ENCODE data around the gene CACNG4.
A peak's percentile ranks its signal among the peaks of the same experiment; 100 is the strongest.

The CACNG4 gene

DNA sequence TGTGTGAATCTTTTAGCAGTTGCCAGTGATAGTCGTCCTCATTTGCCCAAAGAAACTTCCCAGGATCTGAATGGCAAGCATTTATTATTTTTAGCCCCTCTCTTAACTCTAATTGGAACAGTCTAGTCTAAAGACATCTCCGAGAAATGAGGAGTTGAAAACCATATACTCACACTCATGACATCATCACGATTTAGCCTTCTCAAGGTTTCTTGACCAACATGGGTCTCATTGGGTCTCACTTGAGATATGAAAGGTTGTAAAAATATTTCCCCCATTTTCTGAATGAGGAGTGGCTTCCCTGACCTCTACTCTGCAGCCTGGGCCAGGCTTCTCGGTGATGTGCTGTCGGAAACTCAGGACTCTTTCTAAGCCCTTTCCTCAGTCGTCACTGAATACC is 42.8 kb downstream of the CACNG4 start:
- DNase-seq = no peak
- intact Hi-C loops (cut with DNase I) = no loop called here

DNA sequence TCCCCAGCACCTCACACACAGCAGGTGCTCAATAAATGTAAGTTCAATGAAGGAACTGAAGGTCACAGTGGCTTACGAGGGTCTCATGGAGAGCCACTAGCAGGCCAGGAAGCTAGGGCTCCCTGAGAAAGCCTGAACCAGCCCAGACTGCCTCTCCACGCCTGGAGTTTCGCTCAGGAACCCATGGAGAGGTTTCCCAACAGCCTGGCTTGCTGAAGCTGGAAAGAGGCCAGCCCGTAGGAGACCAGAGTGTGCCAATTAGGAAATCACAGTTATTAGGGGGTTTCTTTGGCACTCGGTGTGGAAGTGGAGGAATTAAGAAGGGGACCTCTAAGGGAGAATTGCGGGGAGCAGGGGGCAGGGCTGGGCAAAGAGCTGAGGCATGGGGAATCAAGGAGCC is 43.6 kb downstream of the CACNG4 start:
- intact Hi-C loops (cut with DNase I) = no loop called here
- no peak for DNase-seq

DNA sequence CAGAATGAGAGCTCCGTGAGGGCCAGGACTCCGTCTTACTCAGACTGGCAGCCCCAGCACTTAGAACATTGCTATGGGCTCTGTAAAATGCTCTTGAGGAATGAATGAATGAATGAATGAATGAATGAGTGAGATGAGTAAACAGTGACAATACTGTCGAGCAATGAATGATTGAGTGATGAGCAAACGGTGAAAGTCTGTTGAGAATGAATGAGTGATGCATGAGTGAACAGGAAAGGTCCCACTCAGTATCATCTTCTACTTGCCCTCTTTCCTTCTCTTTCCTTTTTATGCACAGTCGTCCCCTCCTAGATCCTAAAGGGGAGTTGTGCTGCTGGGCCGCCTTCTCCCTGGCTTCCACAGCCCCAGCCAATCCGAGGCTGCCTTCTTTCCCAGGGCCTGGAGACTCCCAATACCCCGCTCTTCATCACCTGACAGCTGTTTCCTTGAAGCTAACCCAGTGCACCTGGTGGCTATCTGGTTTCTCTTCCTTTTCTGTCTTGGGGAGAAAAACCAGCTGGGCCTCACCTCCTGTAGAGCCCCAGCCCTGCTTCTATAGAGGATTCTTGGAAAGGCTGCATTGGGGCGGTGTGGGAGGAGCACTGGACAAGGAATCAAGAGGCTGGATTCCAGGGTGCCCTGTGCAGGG is 47.1 kb downstream of the CACNG4 start:
- DNase-seq = no peak
- intact Hi-C loops (cut with DNase I) = no loop called here

DNA sequence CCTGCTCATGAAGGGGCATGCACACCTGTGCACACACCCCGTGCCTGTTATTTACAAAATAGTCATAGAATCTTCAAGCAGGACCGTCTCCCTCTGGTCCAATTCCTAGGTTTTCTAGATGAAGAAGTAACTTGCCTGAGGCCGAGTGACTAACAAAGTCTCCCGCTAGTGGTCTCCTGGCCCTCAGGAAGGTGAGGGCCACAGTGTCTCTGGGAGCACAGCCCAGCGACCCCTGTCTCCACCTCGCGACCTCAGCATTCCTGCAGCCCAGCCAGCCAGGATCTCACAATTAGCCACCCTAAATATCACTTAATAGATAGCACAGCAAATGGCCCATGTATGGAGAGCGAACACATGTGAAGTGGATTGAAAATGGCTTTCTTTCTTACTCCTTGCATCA is 49.4 kb downstream of the CACNG4 start:
- DNase-seq = peak in 1 of 10 donors; percentile 0
- intact Hi-C loops (cut with DNase I) = no loop called here

DNA sequence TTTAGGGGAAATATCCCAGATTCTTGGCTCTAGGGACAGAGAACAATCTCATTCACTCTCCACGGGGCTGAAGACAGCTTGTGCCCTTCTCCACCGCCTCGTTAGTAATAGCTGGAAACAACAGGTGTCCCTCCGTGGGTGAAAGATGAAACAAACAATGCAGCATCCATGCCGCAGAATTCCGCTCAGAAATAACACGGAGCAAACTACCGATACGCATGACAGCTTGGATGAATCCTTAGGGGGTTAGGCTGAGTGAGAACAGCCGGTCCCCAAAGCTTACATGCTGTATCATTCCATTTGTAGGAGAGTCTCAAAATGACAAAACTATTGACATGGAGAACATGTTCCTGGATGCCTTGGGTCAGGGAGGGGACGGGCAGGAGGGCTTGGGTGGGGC is 50.5 kb downstream of the CACNG4 start:
- intact Hi-C loops (cut with DNase I) = no loop called here
- no peak for DNase-seq

- no peak for DNase-seq
- intact Hi-C loops (cut with DNase I) = no loop called here
Measured at GRCh38 chr17:67016039-67016762, 51.7 kb downstream of the CACNG4 start.

GRCh38 chr17:67017910-67018309 is 53.4 kb downstream of the CACNG4 start:
- intact Hi-C loops (cut with DNase I) = no loop called here
- DNase-seq = no peak

- no peak for DNase-seq
- intact Hi-C loops (cut with DNase I) = no loop called here
Measured at GRCh38 chr17:67018471-67019434, 54.2 kb downstream of the CACNG4 start.

GRCh38 chr17:67019809-67020208 is 55.3 kb downstream of the CACNG4 start:
- DNase-seq = no peak
- intact Hi-C loops (cut with DNase I) = no loop called here

GRCh38 chr17:67020293-67020766 is 55.8 kb downstream of the CACNG4 start:
- intact Hi-C loops (cut with DNase I) = no loop called here

DNA sequence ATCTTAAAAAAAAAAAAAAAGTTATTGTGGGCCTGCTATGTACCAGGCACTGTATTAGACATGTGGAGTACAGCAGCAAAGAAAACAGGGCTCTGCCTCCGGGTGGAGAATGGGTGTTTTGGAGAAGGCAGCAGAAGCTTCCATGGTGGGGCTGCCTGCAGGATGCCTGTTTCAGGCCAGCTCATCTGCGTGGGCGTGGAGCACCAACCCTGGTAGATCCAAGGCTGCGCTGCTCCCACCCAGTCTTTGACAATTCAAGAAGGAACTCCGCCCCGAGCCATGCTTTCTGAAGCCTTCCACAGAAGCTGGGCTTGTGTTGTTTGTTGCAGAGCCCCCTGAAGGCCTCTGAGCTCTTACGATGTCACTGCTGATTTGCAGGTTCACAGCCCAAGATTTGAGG is 56.7 kb downstream of the CACNG4 start:
- no peak for DNase-seq
- intact Hi-C loops (cut with DNase I) = no loop called here

More at GRCh38 chr17:67020293-67020766, 55.8 kb downstream of the CACNG4 start:
- DNase-seq = peak in 4 of 10 donors; percentile 16 to 87 (median 38)

- intact Hi-C loops (cut with DNase I) = no loop called here
- peak in 1 of 10 donors; percentile 55 for DNase-seq
Measured at GRCh38 chr17:67021743-67022450, 57.4 kb downstream of the CACNG4 start.

- DNase-seq = peak in 1 of 10 donors; percentile 75
- intact Hi-C loops (cut with DNase I) = no loop called here
Measured at GRCh38 chr17:67022451-67022810, 57.9 kb downstream of the CACNG4 start.

- DNase-seq = peak in 1 of 10 donors; percentile 75
- intact Hi-C loops (cut with DNase I) = no loop called here
Measured at GRCh38 chr17:67024736-67025135, 60.2 kb downstream of the CACNG4 start.

GRCh38 chr17:67025216-67025792 is 60.8 kb downstream of the CACNG4 start:
- DNase-seq = peak in 1 of 10 donors; percentile 82
- intact Hi-C loops (cut with DNase I) = no loop called here

- peak in 1 of 10 donors; percentile 8 for DNase-seq
Measured at GRCh38 chr17:67026341-67026740, 61.8 kb downstream of the CACNG4 start.

DNA sequence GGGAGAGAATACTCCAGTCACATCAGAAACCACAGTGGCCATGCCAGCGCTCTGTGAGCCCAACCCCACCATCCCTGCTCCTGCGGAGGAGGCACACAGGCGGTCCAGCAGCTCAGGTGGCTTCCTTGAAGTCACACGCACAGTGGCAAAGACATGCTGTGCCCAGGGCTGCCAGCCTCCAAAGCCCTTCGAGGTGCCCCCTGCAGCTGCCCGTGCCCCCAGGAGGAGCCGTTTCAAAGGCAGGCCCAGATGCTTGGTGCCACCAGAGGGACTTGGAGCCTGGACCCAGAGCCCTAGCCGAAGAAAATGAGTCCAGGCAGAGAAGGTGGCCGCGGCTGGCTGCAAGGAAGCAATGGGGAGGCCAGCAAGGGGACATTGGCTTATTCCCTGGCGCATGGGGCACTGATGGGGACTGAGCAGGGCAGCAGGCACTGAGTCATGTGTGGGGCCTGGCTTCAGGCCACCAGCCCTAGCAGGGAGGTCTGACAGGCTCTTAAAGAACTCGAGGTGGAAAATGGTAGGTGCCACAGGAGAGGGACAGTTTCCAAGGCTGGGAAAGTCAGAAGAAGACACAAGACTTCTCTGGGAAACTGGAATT is 62.6 kb downstream of the CACNG4 start:
- intact Hi-C loops (cut with DNase I) = no loop called here
- peak in 2 of 10 donors; percentile 65 to 81 for DNase-seq

More at GRCh38 chr17:67026341-67026740, 61.8 kb downstream of the CACNG4 start:
- intact Hi-C loops (cut with DNase I) = no loop called here

DNA sequence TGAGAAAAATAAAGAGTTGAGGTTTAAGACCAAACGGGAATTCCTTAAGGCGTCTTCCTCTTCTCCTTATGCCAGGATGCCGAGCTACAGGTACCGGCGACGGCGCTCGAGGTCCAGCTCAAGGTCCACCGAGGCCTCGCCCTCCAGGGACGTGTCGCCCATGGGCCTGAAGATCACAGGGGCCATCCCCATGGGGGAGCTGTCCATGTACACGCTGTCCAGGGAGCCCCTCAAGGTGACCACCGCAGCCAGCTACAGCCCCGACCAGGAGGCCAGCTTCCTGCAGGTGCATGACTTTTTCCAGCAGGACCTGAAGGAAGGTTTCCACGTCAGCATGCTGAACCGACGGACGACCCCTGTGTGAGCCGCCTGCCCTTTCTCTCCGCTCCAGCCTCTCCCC is 66.1 kb downstream of the CACNG4 start:
- peak in 1 of 10 donors; percentile 82 for DNase-seq
- intact Hi-C loops (cut with DNase I) = no loop called here

- intact Hi-C loops (cut with DNase I) = no loop called here
- DNase-seq = peak in 1 of 10 donors; percentile 48
Measured at GRCh38 chr17:67032382-67032781, 67.9 kb downstream of the CACNG4 start.

All from posterior cingulate gyrus (tissue), 11 donors.